GM18873 (cell line): ENCODE data around the gene SIDT2.
"Not testable (repeated sequence)": the region's sequence is repeated elsewhere in the genome, so short reads cannot be mapped to it uniquely, and the experiment has no call there.

Experiments
- ATAC-seq: cut with Tn5 transposase; IDR thresholded peaks from one replicate; pipeline ENCODE4 v1.9.1; 2021; ENCODE audit warnings: mild to moderate bottlenecking, moderate library complexity, moderate number of reproducible peaks; ENCODE audit not compliant: unreplicated experiment, low FRiP score

SIDT2 gene

DNA sequence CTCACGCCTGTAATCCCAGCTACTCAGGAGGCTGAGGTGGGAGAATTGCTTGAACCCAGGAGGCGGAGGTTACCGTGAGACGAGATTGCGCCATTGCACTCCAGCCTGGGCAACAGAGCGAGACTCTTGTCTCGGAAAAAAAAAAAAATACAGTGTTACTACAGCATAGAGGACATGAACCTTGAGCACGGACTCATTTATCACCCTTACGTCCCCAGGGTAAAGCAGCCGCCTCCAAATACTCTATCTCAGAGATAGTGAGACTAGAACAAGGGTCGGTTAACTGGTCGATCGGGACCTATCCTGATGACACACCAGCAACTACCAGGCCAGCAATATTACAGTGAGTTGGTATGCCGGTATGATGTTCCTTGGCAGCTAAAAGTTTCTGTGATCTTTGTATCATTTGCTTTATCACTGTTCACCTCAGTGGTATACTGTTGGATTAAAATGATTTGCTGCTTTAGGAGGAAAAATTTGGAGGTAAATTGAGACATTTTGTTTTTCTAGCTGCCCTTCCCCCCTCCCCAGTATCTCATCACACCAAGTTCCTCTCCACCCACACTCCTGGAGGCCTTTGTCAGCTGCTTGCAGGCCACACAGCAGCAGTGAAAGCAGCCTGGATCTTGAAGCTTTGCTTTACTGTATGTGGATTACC is 7.0 kb upstream of the SIDT2 start:
- no peak for ATAC-seq

DNA sequence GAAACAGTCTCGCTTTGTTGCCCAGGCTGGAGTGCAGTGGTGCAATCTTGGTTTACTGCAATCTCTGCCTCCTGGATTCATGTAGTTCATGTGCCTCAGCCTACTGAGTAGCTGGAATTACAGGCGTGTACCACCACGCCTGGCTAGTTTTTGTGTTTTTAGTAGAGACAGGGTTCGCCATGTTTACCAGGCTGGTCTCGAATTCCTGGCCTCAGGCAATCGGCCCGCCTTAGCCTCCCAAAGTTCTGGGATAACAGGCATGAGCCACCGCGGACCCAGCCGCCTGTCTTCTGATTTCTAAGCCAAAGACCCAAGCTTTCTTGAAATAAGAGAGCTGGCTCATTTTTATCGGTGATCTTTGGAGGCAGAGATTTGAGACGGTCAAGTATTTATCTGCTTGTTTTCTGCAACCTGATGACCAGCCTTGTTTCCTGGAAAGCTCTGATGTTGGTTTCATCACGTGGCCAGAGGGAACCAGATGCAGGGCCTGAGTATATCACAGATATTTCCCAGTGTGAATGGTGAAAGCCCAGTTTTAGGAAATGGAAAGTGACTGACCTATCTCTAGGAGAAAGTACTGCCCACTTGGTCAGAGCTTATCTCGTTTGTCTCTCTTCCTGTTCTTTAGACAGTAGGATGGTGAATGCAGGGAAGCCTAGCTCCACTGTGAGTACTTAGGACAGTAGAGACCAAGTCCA is 5.7 kb upstream of the SIDT2 start:
- no peak for ATAC-seq

DNA sequence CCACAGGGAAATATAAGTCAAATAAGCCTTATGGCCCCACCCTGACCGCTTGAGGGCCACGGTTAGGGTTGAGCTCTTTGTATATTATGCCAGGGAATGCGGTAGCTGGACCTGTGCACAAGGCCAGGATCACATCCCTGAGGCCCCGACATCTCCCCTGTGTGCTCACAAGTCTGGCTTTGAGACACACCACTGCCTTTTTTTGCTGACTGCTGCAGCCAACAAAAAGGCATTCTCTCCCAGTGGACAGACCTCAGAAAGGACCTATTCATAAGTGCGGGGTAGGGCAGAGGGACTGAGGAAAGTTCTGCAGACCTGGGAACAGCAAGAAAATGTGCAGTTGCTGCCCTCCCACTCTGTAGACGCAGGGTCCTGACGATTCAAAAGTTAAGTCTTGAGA is 3.4 kb upstream of the SIDT2 start:
- no peak for ATAC-seq

DNA sequence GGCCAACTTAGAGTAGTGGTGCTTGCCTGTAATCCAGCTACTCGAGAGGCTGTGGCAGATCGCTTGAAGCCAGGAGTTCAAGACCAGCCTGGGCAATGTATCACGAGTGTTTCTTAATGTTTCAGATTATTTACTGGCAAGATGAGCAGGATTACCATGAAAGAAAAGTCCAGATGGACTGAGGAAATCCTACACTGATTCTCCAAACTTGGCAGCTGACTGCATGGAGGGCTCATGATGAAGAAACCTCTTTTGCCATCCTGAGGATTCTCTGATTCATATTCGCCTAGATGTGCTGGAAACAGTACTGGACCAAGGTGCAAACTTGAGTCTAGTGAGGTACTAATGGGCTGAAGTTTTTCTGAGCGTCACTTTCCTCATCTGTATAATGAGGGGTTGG is 2.8 kb upstream of the SIDT2 start:
- ATAC-seq = no peak

DNA sequence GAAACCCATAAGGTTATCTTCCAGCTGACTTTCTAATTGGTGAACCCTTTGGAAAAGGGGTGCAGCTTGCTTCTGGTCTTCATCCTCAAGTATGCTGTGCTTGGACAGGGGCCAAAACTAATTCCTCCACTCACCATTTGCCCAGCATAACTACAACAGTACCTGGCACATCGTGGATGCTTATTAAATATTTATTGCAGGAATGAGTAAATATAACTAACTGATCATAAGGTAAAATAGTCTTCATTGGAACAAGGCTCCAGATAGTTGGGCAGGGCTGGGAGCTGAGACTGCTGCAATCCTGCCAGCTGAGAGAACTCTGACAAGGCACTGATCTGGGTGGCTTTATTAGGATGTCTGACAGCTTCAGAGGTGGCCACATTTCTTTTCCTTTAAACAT is 2.4 kb upstream of the SIDT2 start:
- no peak for ATAC-seq

DNA sequence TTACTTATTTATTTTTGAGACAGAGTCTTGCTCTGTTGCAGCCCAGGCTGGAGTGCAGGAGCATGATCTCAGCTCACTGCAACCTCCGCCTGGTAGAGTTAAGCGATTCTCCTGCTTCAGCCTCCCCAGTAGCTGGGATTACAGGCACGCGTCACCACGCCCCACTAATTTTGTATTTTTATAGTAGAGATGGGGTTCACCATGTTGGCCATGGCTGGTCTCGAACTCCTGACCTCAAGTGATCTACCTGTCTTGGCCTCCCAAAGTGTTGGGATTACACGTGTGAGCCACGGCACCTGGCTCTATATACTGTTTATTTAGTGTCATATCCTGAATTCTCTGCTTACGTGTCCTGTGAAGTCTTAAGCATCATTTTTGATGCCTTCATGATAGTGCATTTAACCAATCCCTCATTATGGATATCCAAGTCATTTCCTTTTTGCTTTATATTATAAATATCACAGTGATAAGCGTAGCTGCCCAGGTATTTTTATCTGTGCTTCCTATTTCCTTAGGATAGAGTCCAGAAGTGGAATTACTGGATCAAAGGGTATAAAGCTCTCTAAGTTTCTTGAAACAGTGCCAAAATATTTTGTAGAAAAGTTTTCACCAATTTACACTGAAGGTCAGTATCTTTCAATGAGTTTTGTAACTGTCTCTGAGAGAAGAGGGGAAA is 871 bp upstream of the SIDT2 start:
- no peak for ATAC-seq

DNA sequence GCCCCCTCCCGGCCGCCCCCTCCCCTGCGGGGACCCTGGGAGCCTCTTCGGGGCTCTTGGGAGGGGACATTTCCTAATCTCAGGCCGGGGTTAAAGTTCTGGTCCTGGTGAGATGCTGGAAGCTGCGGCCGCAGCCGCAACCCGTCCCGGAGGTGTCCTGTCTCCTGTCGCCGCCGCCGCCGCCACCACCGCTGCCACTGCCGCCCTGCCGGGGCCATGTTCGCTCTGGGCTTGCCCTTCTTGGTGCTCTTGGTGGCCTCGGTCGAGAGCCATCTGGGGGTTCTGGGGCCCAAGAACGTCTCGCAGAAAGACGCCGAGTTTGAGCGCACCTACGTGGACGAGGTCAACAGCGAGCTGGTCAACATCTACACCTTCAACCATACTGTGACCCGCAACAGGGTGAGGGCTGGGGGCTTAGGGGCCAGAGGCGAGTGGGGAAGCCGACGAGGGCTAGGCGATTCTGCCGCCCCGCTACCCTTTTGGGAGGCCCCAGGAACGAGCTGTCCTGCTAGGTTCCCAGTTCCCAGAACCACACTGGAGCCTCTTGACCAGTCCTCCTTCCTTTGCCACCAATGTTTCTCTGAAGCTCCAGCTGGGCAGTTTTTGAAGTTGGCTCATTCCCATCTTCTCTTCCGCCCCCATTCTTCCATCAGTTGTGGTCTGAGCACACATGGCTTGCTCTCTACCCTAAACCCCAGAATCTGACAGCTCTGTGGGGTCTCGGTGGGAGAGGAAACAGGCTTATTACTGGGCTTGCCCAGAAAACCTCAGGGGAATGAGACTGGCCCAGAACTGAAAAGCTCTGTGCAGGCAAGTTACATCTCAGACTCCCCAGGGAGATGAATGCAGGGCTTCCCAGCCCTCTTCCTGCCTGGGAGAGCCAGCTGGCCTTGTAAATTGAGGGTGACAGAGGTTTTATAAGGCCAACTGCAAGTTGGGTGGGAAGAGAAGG is 781 bp downstream of the SIDT2 start:
- ATAC-seq = peak; percentile 7

DNA sequence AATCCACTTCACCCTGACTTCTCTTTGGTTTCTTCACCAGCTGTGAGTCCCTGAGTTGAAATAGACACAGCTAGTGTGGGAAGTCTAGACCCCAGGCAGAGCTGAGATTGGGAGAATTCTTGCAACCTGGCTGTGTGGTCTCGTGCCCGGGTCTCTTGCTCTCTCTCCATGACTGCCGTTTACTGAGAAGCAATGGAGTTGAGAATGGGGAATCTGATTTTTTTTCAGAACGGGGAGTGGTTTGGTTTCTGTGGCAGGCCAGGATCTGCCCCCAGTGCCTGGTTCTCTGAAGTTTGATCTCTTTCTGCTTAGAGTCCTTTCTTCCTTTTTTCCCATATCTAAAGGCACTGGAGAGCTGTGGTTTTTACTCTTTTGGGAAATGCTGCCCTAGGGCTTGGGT is 1.5 kb downstream of the SIDT2 start:
- no peak for ATAC-seq

DNA sequence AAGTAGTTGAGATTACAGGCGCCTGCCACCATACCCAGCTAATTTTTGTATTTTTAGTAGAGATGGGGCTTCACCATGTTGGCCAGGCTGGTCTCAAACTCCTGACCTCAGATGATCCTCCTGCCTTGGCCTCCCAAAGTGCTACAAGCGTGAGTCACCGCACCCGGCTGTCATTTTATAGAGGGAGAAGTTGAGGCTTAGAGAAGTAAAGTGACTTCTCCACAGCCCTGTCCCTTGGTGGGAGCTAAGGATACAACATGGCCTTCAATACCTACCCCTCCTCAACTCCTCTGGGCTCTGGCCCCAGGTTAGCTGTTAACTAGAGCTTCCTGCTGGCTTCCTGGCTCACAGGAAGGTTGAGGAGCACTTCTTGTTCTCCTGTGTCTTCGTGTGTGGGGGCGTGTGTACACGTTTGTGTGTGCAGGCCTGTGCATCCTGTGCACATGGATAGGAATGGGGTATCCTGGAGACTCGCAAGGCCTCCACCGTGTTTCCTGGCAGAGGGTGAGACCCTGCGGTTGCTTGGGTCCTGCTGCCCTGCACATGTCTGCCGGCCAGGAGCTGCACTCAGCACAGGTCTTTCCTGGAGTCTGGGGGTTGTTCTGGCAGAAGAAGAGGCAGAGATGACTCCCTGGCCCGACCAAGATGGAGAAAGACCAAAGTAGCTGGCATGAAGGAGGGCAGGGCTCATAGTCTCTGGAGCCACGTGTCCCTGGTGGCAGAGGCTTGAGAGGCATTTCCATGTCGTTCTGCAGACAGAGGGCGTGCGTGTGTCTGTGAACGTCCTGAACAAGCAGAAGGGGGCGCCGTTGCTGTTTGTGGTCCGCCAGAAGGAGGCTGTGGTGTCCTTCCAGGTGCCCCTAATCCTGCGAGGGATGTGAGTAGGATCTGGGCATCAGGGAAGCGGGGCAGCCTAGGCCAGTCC is 2.4 kb downstream of the SIDT2 start:
- ATAC-seq = no peak

DNA sequence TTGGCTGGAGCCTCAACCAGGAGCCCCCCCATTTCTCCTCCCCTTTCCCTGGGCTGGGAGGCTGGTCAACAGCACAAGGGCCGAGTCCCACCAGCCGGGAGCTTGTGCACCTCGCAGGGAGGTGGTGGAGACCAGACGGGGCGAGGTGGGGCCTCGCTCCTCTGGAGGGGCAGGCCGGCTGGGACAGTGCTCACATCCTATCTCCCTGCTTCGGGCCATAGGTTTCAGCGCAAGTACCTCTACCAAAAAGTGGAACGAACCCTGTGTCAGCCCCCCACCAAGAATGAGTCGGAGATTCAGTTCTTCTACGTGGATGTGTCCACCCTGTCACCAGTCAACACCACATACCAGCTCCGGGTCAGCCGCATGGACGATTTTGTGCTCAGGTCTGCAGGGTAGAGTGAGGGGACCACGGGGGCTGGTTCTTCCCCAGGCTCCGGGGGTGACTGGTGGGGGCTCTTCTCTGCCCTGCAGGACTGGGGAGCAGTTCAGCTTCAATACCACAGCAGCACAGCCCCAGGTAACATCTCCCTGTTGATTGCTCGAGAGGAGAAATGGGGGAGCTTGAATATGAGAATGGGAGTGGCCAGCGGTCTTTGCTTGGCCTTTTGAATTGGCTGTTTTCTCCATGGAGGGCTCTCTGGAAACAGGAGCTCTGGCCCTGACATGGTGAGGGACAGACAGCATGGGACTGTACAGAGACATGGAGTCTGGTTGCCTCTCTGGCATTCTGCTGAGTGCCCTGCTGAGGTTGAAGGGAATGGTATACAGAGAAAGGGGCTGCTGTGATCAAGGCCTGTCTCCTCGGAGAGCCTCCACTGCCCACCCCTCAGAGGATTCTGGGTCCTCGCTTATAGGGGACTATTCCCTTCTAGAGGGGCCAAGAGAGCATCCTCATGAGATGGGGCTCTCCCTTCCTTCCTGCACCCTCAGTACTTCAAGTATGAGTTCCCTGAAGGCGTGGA is 3.3 kb downstream of the SIDT2 start:
- ATAC-seq = no peak

DNA sequence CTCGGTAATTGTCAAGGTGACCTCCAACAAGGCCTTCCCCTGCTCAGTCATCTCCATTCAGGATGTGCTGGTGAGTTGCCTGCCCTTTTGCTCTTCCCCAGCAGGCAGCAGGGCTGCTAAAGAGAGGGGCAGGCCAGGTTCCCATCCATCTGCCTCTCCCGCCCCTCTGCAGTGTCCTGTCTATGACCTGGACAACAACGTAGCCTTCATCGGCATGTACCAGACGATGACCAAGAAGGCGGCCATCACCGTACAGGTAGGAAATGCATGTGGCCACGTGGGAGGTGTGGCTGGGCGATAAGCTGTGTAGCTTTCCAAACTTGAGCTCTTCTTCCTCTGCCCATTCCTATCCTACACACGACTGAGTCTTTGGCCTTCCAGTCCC is 4.0 kb downstream of the SIDT2 start:
- ATAC-seq = no peak

DNA sequence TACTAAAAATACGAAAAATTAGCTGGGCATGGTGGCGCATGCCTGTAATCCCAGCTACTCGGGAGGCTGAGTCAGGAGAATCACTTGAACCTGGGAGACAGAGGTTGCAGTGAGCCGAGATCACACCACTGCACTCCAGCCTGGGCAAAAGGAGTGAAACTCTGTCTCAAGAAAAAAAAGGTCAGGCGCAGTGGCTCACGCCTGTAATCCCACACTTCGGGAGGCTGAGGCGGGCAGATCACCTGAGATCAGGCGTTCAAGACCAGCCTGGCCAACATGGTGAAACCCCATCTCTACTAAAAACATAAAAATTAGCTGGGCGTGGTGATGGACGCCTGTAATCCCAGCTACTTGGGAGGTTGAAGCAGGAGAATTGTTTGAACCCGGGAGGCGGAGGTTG is 4.6 kb downstream of the SIDT2 start:
- ATAC-seq = not testable (repeated sequence)

DNA sequence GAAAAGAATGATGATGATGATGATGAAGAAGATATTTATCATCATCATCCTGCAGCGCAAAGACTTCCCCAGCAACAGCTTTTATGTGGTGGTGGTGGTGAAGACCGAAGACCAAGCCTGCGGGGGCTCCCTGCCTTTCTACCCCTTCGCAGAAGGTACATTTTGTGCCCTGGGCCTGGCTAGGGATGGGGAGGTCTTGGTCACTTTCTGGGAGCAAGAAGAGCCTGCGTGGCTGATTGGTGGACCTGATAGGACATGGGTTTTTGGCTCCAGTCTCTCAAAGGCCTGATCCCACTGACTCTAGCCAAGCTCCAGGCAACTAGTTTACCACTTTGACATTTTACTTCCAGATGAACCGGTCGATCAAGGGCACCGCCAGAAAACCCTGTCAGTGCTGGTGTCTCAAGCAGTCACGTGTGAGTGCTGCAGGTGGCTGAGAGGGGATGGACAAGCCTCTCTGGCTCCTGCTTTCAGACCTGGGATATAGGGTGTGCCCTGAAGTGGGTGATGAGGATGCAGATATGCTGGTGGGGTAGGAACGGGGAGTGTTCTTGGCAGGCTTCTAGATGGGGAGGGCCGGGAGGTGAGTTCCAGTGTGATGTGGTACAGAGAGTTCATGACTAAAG is 5.3 kb downstream of the SIDT2 start:
- no peak for ATAC-seq

DNA sequence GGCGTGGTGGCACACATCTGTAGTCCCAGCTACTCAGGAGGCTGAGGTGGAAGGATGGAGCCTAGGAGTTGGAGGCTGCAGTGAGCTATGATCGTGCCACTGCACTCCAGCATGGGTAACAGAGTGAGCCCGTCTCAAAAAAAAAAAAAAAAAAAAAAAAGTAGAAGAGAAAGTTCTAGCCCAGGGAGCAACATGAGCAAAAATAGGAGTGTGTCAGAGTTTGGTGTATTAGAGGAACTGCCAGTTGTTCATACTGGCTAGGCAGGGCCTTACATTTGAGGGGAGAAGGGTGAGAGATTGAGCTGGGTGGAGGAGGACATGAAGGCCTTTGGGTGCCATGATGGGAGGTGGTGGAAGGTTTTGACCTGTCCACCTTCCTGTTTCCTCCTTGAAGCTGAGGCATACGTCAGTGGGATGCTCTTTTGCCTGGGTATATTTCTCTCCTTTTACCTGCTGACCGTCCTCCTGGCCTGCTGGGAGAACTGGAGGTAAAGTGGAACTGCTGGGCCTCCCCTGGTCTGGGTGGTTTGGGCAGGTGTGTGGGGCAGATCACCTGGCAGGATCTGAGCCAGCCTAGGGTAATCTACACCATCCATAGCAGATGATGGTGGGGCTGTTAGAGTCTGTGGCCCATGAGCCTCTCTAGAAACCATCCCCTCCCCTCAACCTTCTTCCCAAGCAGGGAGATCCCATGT is 7.3 kb downstream of the SIDT2 start:
- ATAC-seq = no peak

DNA sequence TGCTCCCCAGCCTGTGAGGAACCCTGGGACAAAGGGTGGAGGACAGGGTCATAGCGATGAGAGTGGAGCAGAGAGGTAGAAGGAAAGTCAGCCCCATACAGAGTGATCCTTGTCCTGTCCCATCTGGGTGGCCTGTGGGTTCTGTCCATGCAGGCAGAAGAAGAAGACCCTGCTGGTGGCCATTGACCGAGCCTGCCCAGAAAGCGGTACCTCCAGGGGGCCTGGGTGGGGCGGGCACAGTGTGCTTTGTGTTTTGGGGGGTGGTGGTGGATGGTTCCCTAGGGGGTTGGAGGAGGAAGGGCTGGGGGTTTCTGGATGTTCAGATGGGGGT is 7.9 kb downstream of the SIDT2 start:
- no peak for ATAC-seq

DNA sequence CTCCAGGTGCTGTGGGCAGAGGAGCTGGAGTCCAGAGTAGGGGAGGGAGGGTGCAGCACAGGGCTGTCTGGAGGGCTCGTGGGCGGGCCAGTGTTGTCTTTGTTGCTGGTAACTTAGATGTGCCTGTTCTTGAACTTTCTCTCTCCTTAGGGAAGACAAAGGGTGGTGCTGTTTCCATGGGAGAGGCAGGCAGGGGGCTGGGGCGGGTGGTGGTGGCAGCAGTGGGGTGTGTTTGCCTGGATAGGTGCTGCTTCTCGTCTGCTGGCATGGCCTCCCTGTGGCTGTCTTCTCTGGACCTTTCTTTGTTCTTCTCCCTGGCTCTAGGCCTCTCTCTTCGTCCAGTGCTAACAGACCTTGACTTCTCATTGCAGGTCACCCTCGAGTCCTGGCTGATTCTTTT is 8.5 kb downstream of the SIDT2 start:
- no peak for ATAC-seq

DNA sequence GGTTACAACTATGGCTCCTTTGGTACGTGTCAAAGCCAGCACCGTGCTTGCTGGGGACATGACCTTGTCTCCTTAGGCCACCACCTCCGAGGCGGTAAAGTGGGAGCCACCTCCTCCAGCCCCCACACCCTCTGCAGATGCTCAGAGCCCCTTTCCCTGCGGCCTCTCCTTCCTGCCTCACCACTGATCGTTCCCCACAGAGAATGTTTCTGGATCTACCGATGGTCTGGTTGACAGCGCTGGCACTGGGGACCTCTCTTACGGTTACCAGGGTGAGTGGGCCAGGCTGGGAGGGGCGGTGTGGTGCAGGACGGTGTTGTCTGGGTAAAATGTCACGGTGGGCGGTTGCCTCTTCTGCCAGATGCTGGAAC is 8.9 kb downstream of the SIDT2 start:
- no peak for ATAC-seq
